K562 (cell line): ENCODE results near the gene HCST. TPM values are rescaled to one million over a fixed set of nuclear protein-coding genes. Genes with fewer than 3 reads are reported as not detected.
A peak's percentile ranks its signal among the peaks of the same experiment; 100 is the strongest.

ENCODE experiments used
- CBX1 ChIP-seq: sonication (generic); IDR thresholded peaks from 2 replicates; pipeline ENCODE4 v1.6.1; 2016; ENCODE audit warnings: antibody characterized with exemption, low read depth, mild to moderate bottlenecking
- HLTF ChIP-seq: fragments of 450-650 bp; IDR thresholded peaks from 2 replicates; pipeline ENCODE4 v1.6.1; 2016
- HMGN3 ChIP-seq: IDR thresholded peaks from 2 replicates; pipeline ENCODE4 v1.6.1; 2011; ENCODE audit warnings: borderline replicate concordance, low read depth, mild to moderate bottlenecking, mixed read lengths, low read length; ENCODE audit not compliant: insufficient read length; ENCODE audit errors: extremely low read depth
- MAFG ChIP-seq: fragments of 450-650 bp; conservative IDR thresholded peaks from 2 replicates; pipeline ENCODE4 v1.6.1; 2016; ENCODE audit warnings: missing genetic modification characterization, missing compliant biosample characterization
- MEF2D ChIP-seq: conservative IDR thresholded peaks from 2 replicates; pipeline ENCODE4 v1.6.1; 2016; ENCODE audit warnings: low read depth, missing genetic modification characterization, missing compliant biosample characterization
- NCOA6 ChIP-seq: fragments of 450-650 bp; IDR thresholded peaks from 2 replicates; pipeline ENCODE4 v1.6.1; 2017; ENCODE audit warnings: mild to moderate bottlenecking
- NFE2 ChIP-seq: IDR thresholded peaks from 2 replicates; pipeline ENCODE4 v1.6.1; 2014; ENCODE audit warnings: antibody characterized with exemption, low read depth
- NFRKB ChIP-seq: fragments of 450-650 bp; IDR thresholded peaks from 2 replicates; pipeline ENCODE4 v1.6.1; 2016; ENCODE audit warnings: low read depth
- RB1 ChIP-seq: fragments of 450-650 bp; IDR thresholded peaks from 2 replicates; pipeline ENCODE4 v1.6.1; 2017; ENCODE audit warnings: low read depth, mild to moderate bottlenecking
- RFX7 ChIP-seq: fragments of 250-450 bp; sonication (Bioruptor Pico); IDR thresholded peaks from 2 replicates; pipeline ENCODE4 v1.5.1; 2021; ENCODE audit warnings: mild to moderate bottlenecking
- SAFB2 ChIP-seq: fragments of 200-400 bp; formaldehyde crosslinking; IDR thresholded peaks from 2 replicates; pipeline ENCODE4 v1.6.1; 2018; ENCODE audit warnings: borderline replicate concordance, low read length, low read depth, moderate library complexity; ENCODE audit not compliant: severe bottlenecking
- SIX5 ChIP-seq, 2 experiments: IDR thresholded peaks; 2 replicates each; pipeline ENCODE4 v1.6.1; 2011; ENCODE audit warnings: low read length in 2 of 2, borderline replicate concordance in 1 of 2, low read depth in 1 of 2, mild to moderate bottlenecking in 1 of 2, moderate library complexity in 1 of 2; ENCODE audit not compliant: insufficient read depth in 1 of 2
- SMAD1 ChIP-seq: fragments of 150-350 bp; IDR thresholded peaks from 2 replicates; pipeline ENCODE4 v1.6.1; 2014; ENCODE audit warnings: low read length, low read depth; ENCODE audit not compliant: partially characterized antibody
- SMARCB1 ChIP-seq: IDR thresholded peaks from 2 replicates; pipeline ENCODE4 v1.6.1; 2011; ENCODE audit warnings: improper control_type of control experiment, low read depth; ENCODE audit not compliant: insufficient read length
- SNRNP70 ChIP-seq: fragments of 200-400 bp; formaldehyde crosslinking; optimal IDR thresholded peaks from 2 replicates; pipeline ENCODE3; 2017; ENCODE audit warnings: low read depth, low read length
- SREBF2 ChIP-seq: sonication (generic); formaldehyde crosslinking; IDR thresholded peaks from 2 replicates; pipeline ENCODE4 v1.4.0; 2020; ENCODE audit warnings: mild to moderate bottlenecking, missing genetic modification reagents
- TAF9B ChIP-seq: fragments of 450-650 bp; IDR thresholded peaks from 2 replicates; pipeline ENCODE4 v1.6.1; 2018; ENCODE audit warnings: mild to moderate bottlenecking; ENCODE audit not compliant: partially characterized antibody
- TARDBP ChIP-seq: fragments of 450-650 bp; IDR thresholded peaks from 2 replicates; pipeline ENCODE4 v1.6.1; 2016
- THRAP3 ChIP-seq: fragments of 450-650 bp; IDR thresholded peaks from 2 replicates; pipeline ENCODE4 v1.6.1; 2016; ENCODE audit warnings: mild to moderate bottlenecking, inconsistent platforms, borderline replicate concordance
- ZBTB8A ChIP-seq: fragments of 450-650 bp; IDR thresholded peaks from 2 replicates; pipeline ENCODE4 v1.6.1; 2018; ENCODE audit warnings: mild to moderate bottlenecking, moderate library complexity; ENCODE audit not compliant: partially characterized antibody
- ZEB2 ChIP-seq: fragments of 450-650 bp; IDR thresholded peaks from 2 replicates; pipeline ENCODE4 v1.6.1; 2016
- ZFP36 ChIP-seq: fragments of 150-350 bp; IDR thresholded peaks from 2 replicates; pipeline ENCODE4 v1.6.1; 2018; ENCODE audit warnings: low read length, low read depth; ENCODE audit not compliant: partially characterized antibody
- ZKSCAN3 ChIP-seq: fragments of 250-450 bp; sonication (Bioruptor Pico); IDR thresholded peaks from 2 replicates; pipeline ENCODE4 v1.4.0; 2020
- ZNF174 ChIP-seq: fragments of 250-450 bp; sonication (Bioruptor Pico); IDR thresholded peaks from 2 replicates; pipeline ENCODE4 v1.4.0; 2020; ENCODE audit warnings: mild to moderate bottlenecking
- ZNF232 ChIP-seq: sonication (generic); formaldehyde crosslinking; IDR thresholded peaks from 2 replicates; pipeline ENCODE4 v1.8.0; 2022; ENCODE audit warnings: mild to moderate bottlenecking, missing genetic modification reagents
- ZNF778 ChIP-seq: fragments of 450-650 bp; formaldehyde crosslinking; IDR thresholded peaks from 2 replicates; pipeline ENCODE4 v1.4.0; 2020; ENCODE audit warnings: mild to moderate bottlenecking, moderate library complexity
- polyA plus RNA-seq, 8 experiments: library from polyadenylated mRNA; depleted of rRNA in 4 of 8; stranded (reverse) in 5 of 8; unstranded in 3 of 8; fragments of >200 nt; fragmentation: Nextera tagmentation in 2 of 8; fragmentation: Illumina TruSeq in 1 of 8; extraction: Ambion mirVana in 2 of 8; extraction: Trizol in 1 of 8; gene quantifications; 2 replicates each; pipeline versions ENCODE4 v1.2.1 to v1.2.3, GENCODE V29; 2011 to 2014; ENCODE audit warnings: inconsistent platforms in 1 of 8, missing spikeins in 1 of 8
- total RNA-seq, 7 experiments: library from RNA; depleted of rRNA in 6 of 7; stranded (reverse); fragments of >200 nt in 6 of 7; fragmentation: Illumina TruSeq in 2 of 7; extraction: Trizol in 2 of 7; gene quantifications; 2 replicates each; pipeline versions ENCODE4 v1.2.1 to v1.2.3, GENCODE V29; 2011 to 2021; ENCODE audit warnings: low replicate concordance in 1 of 7
- TF ChIP-seq, protein P1 (sequence below): fragments of 250-450 bp; sonication (Bioruptor Pico); IDR thresholded peaks from 2 replicates; pipeline ENCODE4 v1.4.0; 2020; ENCODE audit warnings: mild to moderate bottlenecking, moderate library complexity
- TF ChIP-seq, protein P2 (sequence below), 2 experiments: fragments of 200-800 bp in 1 of 2; sonication (Bioruptor generic) in 1 of 2; sonication (generic) in 1 of 2; formaldehyde crosslinking in 1 of 2; IDR thresholded peaks in 1 of 2; conservative IDR thresholded peaks in 1 of 2; 2 replicates each; pipeline versions ENCODE4 v1.5.0 to v1.6.1; 2016 to 2020; ENCODE audit warnings: missing compliant biosample characterization in 1 of 2, missing genetic modification characterization in 1 of 2, missing genetic modification reagents in 1 of 2
- TF ChIP-seq, protein P3 (sequence below): fragments of 250-450 bp; sonication (Bioruptor Pico); IDR thresholded peaks from 2 replicates; pipeline ENCODE4 v1.6.1; 2021; ENCODE audit warnings: mild to moderate bottlenecking

Gene HCST
- total and polyA plus RNA-seq, 9 of the 15 experiments (the other 6 are each of a cell fraction or from before 2014, with no cell fraction given) = 0.29 to 1.9 (median 0.95) TPM; not detected in 2

DNA sequence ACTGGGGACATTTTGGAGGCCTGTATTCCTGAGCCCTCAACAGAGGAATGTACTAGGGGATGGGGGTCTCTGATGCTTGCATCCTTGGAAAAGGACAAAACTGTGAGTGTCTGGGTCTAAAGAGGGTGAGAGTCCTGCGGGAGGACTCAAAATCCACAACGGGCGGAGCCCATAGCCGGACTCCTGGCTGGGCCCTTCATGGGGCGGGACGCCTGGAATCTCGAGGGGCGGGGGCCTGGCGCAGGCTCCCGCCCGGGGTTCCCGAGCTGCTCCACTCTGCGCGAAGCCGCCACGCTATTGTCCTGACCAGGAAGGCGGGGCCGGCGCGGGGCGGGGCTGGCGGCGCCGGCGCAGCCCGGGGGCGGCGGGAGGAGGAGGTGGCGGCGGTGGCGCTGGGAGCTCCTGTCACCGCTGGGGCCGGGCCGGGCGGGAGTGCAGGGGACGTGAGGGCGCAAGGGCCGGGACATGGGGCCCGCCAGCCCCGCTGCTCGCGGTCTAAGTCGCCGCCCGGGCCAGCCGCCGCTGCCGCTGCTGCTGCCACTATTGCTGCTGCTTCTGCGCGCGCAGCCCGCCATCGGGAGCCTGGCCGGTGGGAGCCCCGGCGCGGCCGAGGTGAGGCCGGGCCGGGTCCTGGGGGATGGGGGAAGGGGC lies 34.0 kb upstream of the HCST start, which contains the start of gene APLP1 (continued):
- TF ChIP-seq, protein P1, sequence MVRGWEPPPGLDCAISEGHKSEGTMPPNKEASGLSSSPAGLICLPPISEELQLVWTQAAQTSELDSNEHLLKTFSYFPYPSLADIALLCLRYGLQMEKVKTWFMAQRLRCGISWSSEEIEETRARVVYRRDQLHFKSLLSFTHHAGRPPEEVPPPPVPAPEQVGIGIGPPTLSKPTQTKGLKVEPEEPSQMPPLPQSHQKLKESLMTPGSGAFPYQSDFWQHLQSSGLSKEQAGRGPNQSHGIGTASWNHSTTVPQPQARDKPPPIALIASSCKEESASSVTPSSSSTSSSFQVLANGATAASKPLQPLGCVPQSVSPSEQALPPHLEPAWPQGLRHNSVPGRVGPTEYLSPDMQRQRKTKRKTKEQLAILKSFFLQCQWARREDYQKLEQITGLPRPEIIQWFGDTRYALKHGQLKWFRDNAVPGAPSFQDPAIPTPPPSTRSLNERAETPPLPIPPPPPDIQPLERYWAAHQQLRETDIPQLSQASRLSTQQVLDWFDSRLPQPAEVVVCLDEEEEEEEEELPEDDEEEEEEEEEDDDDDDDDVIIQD = no peak
- TF ChIP-seq HLTF (no peak), THRAP3 (no peak), CBX1 (no peak), NCOA6 (no peak), ZNF174 (no peak), SNRNP70 (no peak), MAFG (tag) (no peak), SMAD1 (no peak), SREBF2 (CRISPR knock-in tag) (no peak), ZEB2 (no peak), ZBTB8A (no peak), SMARCB1 (no peak), TARDBP (no peak), SIX5 (IDR thresholded peaks at IDR 0.05; ENCODE audit: borderline replicate concordance in 1 of 2, insufficient read depth in 1 of 2, low read depth in 1 of 2, low read length in 2 of 2) (no peak), ZNF778 (CRISPR knock-in tag) (no peak), NFE2 (no peak), RB1 (peak; percentile 50; the same call in 1 of the 2 replicates), NFRKB (no peak), ZKSCAN3 (CRISPR knock-in tag) (no peak), HMGN3 (peak; percentile 59), SAFB2 (no peak), TAF9B (no peak), ZFP36 (peak; percentile 18), ZNF232 (CRISPR knock-in tag) (no peak), RFX7 (CRISPR knock-in tag) (no peak), MEF2D (tag) (no peak)
- TF ChIP-seq, protein P2, sequence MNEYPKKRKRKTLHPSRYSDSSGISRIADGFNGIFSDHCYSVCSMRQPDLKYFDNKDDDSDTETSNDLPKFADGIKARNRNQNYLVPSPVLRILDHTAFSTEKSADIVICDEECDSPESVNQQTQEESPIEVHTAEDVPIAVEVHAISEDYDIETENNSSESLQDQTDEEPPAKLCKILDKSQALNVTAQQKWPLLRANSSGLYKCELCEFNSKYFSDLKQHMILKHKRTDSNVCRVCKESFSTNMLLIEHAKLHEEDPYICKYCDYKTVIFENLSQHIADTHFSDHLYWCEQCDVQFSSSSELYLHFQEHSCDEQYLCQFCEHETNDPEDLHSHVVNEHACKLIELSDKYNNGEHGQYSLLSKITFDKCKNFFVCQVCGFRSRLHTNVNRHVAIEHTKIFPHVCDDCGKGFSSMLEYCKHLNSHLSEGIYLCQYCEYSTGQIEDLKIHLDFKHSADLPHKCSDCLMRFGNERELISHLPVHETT (CRISPR knock-in tag; conservative IDR thresholded peaks at IDR 0.05 in 1 of 2, IDR thresholded peaks at IDR 0.05 in 1 of 2) = peak in 1 of 2 experiments; percentile 45; a peak in 1 of 4 replicates
- TF ChIP-seq, protein P3, sequence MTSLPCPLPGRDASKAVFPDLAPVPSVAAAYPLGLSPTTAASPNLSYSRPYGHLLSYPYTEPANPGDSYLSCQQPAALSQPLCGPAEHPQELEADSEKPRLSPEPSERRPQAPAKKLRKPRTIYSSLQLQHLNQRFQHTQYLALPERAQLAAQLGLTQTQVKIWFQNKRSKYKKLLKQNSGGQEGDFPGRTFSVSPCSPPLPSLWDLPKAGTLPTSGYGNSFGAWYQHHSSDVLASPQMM (CRISPR knock-in tag) = no peak
